Kidney epithelial cell (primary cell): ENCODE results near the gene SS18L1. TPM values are rescaled to one million over a fixed set of nuclear protein-coding genes. Genes with fewer than 3 reads are reported as not detected.

Source experiments
- DNase-seq: peaks from one replicate; pipeline ENCODE4 v3.0.0-alpha.2; 2010; ENCODE audit warnings: low read depth
- H3K27me3 ChIP-seq: 2 replicates; pipeline ENCODE4 v1.6.0; 2011; ENCODE audit warnings: low read length; ENCODE audit not compliant: control insufficient read depth, insufficient read depth
- H3K36me3 ChIP-seq: 2 replicates; pipeline ENCODE4 v1.5.1; 2011; ENCODE audit warnings: low read length; ENCODE audit not compliant: control insufficient read depth, insufficient read depth
- H3K4me3 ChIP-seq: 2 replicates; pipeline ENCODE4 v1.5.1; 2011; ENCODE audit warnings: low read depth, mild to moderate bottlenecking, control low read depth, low read length
- total RNA-seq: library from RNA; depleted of rRNA; stranded (reverse); fragments of >200 nt; gene quantifications from 2 replicates; pipeline ENCODE4 v1.2.3, GENCODE V29; 2015
- TF ChIP-seq, protein P1 (sequence below): IDR thresholded peaks from 2 replicates; pipeline ENCODE4 v1.5.1; 2011; ENCODE audit warnings: mild to moderate bottlenecking, moderate library complexity, low read length, control low read depth, inconsistent platforms; ENCODE audit not compliant: insufficient read depth, poor library complexity, severe bottlenecking

Gene SS18L1
- total RNA-seq, 1 donor from 2014 or later = 15.9 TPM

DNA sequence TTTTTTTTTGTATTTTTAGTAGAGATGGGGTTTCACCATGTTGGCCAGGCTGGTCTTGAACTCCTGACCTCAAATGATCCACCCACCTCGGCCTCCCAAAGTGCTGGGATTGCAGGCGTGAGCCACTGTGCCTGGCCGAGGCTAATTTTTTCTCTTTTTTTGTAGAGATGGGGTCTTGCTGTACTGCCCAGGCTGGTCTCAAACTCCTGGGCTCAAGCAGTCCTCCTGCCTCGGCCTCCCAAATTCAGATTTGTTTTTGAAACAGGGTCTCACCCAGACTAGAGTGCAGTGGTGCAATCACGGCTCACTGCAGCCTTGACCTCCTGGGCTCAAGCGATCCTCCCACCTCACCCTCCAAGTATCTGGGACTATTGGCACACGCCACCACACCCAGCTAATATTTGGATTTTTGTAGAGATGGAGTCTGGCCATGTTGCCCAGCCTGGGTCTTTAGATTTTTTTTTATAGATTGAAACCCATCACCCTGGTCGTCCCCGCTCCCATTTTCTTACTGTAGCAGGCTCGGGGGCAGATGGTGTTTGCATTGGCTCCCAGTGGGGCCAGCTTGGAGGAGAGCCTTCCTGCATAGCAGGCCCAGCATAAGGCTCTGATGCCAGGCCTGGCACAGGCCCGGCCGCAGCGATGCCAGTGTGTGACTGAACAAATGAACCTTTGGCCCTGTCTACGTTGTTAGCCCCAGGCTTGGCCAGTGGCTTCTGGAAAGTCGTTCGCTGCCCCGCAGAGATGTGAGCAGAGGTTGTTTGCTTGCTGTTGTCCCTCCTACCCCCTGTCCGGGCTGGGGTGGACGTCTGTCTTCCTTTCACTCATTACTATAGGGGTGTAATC is 35.0 kb downstream of the SS18L1 start:
- Histone ChIP-seq H3K4me3 (no peak overlapping the region), H3K27me3 (no peaks in the 10 kb centered on the region), H3K36me3 (no peaks in the 10 kb centered on the region)
- TF ChIP-seq, protein P1, sequence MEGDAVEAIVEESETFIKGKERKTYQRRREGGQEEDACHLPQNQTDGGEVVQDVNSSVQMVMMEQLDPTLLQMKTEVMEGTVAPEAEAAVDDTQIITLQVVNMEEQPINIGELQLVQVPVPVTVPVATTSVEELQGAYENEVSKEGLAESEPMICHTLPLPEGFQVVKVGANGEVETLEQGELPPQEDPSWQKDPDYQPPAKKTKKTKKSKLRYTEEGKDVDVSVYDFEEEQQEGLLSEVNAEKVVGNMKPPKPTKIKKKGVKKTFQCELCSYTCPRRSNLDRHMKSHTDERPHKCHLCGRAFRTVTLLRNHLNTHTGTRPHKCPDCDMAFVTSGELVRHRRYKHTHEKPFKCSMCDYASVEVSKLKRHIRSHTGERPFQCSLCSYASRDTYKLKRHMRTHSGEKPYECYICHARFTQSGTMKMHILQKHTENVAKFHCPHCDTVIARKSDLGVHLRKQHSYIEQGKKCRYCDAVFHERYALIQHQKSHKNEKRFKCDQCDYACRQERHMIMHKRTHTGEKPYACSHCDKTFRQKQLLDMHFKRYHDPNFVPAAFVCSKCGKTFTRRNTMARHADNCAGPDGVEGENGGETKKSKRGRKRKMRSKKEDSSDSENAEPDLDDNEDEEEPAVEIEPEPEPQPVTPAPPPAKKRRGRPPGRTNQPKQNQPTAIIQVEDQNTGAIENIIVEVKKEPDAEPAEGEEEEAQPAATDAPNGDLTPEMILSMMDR = no peak
- DNase-seq = no peak

DNA sequence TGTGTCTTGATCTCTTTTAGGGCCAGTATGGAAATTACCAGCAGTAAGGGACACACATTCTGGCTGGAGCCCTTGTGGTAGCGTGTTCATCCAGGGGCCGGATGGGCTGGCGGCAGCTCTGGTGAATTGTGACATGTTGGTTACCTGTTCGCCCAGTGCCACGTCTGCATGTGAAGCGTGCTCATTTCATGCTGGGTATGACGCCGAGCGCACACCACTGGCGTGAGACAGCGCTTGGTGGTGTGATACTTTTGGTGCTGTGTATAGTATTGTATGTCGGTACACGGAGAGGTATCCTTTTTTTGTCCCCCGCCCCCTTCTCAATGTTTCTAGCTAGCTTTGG is 35.6 kb downstream of the SS18L1 start:
- TF ChIP-seq, protein P1 = no peak
- H3K4me3 ChIP-seq = no peak overlapping the region
- H3K27me3 ChIP-seq = no peaks in the 10 kb centered on the region
- no peak for DNase-seq
- H3K36me3 ChIP-seq = no peaks in the 10 kb centered on the region

DNA sequence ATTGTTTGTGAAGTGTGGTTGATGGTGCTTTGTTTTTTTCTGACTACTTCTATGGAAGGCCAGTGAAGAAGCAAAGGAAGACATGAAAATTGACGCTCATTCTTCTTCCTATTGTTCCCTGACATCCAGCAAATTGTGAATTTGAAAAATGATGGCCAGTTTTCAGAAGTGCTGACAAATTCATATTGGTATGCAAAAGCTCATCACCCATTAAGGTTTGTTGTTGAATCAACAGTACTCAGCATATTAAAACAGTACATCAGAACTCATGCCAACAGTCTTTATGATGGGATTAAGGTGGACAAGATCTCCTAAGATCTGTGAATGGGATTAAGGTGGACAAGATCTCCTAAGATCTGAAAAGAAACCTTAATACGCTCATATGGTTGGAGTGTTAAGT is 38.2 kb downstream of the SS18L1 start:
- DNase-seq = no peak
- Histone ChIP-seq H3K27me3 (no peaks in the 10 kb centered on the region), H3K36me3 (no peaks in the 10 kb centered on the region), H3K4me3 (peak overlapping the region; percentile 73)
- TF ChIP-seq, protein P1 = no peak

DNA sequence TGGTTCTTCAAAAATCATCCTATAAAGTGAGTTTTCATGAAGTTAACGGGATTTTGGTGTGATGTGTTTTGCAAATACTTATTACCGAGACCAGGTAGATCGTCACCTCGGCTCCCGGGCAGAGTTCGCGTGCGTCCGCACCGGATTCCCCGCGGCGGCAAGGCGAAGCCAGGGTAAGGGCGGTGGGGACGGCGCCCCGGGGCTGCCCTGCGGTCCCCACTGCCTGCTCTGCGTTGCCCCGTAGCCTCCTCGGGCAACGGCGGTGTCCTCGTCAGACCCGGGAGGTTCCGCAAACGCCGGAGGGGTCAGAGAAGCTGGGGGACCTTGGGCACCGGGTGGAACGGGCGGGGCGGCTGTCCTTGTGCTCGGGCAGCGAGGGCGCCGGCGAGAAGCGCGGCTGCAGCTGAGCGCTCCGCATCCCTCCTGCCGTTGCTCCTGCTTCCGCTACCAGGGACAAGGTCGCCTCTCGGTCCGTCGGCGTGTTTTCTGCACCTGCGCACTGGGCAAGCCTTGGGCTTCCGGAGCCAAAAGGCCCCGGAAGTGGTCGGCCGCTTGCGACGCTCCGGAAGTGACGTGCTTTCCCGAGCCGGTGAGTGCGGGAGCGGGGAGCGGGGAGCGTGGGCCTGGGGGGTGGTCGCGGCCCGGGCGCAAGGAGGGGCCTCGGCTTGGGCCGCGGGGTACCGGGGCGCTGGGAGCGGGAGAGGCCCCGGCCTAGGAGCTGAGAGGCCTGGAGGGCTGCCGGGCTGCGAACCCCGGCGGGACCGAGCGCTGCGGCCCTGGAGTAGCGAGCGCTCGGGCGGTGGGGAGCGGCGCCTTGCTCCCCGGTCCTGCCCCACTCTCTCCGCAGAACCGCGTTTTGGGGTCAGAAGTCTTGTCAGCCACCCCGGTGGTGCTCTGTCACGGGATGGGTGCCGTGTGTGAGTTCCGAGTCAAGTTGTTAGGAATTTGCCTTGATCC is 39.2 kb downstream of the SS18L1 start, which contains the start of gene MTG2:
Gene MTG2 (plus strand): TSS at position 560 of the 957 bp plus-strand sequence. CDS start 10,393 bp downstream, outside the sequence.
- TF ChIP-seq, protein P1 = no peak
- no peaks in the 10 kb centered on the region for H3K36me3 ChIP-seq
- peak within 1 kb of the TSS; percentile 73 for H3K4me3 ChIP-seq
- no peaks in the 10 kb centered on the region for H3K27me3 ChIP-seq
- peak; percentile 83 for DNase-seq

DNA sequence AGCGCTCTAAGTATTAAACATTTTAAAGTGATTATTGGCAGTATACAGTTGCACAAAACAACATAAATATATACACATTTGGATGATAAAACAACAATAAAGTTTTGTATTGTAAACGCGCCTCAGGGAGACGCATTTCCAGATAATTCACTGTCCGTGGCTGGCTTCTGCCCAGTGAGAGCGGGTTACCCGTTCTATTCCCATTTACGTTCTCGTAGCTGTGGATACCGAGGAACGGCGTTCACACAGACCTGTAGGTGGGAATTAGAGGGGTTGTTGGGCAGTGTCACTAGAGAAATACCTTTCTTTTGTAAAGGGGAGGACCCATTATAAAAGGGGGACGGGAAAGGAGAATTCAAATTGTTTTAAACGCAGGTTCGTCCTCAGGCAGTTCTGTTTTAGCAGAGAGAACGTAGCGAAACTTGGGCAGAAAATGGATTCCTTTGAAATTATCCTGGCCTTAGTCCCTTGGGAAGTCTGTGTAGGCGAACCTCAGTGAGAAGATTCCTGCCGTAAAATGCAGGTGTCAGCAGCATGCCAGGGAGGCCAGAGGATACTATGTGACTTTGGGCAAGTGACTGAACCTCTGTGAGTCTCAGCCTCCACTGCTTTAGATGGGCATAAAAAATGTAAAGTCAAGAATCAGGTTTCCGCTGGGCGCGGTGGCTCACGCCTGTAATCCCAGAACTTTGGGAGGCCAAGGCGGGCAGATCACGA is 40.0 kb downstream of the SS18L1 start:
- no peak for DNase-seq
- TF ChIP-seq, protein P1 = no peak
- Histone ChIP-seq H3K27me3 (no peaks in the 10 kb centered on the region), H3K36me3 (no peaks in the 10 kb centered on the region), H3K4me3 (peak overlapping the region; percentile 73)
